SK-N-SH (cell line): Measurements from ENCODE around the gene DHRS12.

Source experiments
- EP300 ChIP-seq, 2 experiments: IDR thresholded peaks; 2 replicates each; pipeline versions ENCODE4 v1.4.0 to v1.6.1; 2012; ENCODE audit warnings: borderline replicate concordance in 1 of 2, low read depth in 1 of 2, low read length in 1 of 2
- EZH2phosphoT487 ChIP-seq: fragments of 200-600 bp; sonication (generic); IDR thresholded peaks from 2 replicates; pipeline ENCODE4 v1.6.1; 2017; ENCODE audit warnings: low read depth, mixed run types, mild to moderate bottlenecking, antibody characterized with exemption, moderate library complexity, borderline replicate concordance
- MXI1 ChIP-seq: IDR thresholded peaks from 2 replicates; pipeline ENCODE4 v1.6.1; 2012; ENCODE audit warnings: mild to moderate bottlenecking, low read depth, low read length, improper control_type of control experiment
- RCOR1 ChIP-seq: fragments of 150-350 bp; IDR thresholded peaks from 2 replicates; pipeline ENCODE4 v1.6.1; 2017; ENCODE audit warnings: antibody characterized with exemption, low read length
- YY1 ChIP-seq: IDR thresholded peaks from 2 replicates; pipeline ENCODE4 v1.4.0; 2012; ENCODE audit warnings: low read depth, mild to moderate bottlenecking
- TF ChIP-seq, protein P1 (sequence below): fragments of 200-600 bp; sonication (generic); IDR thresholded peaks from 2 replicates; pipeline ENCODE4 v1.6.1; 2017; ENCODE audit warnings: antibody characterized with exemption, mild to moderate bottlenecking, moderate library complexity

DNA sequence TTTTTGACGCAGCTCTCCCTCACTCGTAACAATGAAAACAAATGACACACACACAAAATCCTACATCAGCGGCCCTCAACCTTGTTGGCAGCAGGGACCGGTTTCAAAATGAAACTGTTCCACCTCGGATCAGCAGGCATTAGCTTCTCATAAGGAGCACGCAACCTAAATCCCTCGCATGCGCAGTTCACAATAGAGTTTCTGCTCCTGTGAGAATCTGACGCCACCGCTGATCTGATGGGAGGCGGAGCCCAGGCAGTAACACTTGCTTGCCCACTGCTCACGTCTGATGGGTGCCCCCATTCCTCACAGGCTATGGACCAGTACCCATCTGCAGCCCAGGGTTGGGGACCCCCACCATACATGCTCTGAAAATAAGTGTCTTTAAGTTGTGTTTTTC is 43.4 kb downstream of the DHRS12 start:
- TF ChIP-seq, protein P1, sequence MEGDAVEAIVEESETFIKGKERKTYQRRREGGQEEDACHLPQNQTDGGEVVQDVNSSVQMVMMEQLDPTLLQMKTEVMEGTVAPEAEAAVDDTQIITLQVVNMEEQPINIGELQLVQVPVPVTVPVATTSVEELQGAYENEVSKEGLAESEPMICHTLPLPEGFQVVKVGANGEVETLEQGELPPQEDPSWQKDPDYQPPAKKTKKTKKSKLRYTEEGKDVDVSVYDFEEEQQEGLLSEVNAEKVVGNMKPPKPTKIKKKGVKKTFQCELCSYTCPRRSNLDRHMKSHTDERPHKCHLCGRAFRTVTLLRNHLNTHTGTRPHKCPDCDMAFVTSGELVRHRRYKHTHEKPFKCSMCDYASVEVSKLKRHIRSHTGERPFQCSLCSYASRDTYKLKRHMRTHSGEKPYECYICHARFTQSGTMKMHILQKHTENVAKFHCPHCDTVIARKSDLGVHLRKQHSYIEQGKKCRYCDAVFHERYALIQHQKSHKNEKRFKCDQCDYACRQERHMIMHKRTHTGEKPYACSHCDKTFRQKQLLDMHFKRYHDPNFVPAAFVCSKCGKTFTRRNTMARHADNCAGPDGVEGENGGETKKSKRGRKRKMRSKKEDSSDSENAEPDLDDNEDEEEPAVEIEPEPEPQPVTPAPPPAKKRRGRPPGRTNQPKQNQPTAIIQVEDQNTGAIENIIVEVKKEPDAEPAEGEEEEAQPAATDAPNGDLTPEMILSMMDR: no peak
- no peak for TF ChIP-seq YY1
- no peak for TF ChIP-seq EP300 (IDR thresholded peaks at IDR 0.05; ENCODE audit: borderline replicate concordance in 1 of 2, low read depth in 1 of 2, low read length in 1 of 2)
- TF ChIP-seq EZH2phosphoT487: no peak
- no peak for TF ChIP-seq MXI1
- TF ChIP-seq RCOR1: no peak
